Measurements from ENCODE around the gene MAP3K5.

DNA sequence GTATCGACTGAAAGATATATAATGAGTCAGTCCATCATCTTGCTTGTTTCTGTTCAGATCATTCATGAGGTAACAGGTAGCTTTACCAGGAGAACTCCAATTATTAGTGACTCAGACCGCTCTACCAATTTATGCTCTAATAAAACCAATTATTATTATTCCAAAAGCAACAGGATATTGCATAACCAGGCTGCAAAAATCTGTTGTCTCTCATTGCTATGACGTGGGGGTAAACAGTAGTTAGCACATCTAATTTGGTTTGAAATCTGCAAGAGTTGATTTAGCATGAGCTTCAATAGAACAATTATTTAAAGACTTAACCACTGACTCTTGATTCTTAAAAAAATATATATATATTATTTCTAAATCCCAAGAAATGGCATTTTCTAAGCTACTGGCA, 151.1 kb downstream of the MAP3K5 start:
- no peak for TF ChIP-seq POLR2AphosphoS5 (IDR thresholded peaks at IDR 0.05; ENCODE audit: low read depth, low read length)
- TF ChIP-seq SIN3A (IDR thresholded peaks at IDR 0.05; ENCODE audit: borderline replicate concordance, insufficient read depth, low read depth, low read length): no peak
- TF ChIP-seq, protein P1, sequence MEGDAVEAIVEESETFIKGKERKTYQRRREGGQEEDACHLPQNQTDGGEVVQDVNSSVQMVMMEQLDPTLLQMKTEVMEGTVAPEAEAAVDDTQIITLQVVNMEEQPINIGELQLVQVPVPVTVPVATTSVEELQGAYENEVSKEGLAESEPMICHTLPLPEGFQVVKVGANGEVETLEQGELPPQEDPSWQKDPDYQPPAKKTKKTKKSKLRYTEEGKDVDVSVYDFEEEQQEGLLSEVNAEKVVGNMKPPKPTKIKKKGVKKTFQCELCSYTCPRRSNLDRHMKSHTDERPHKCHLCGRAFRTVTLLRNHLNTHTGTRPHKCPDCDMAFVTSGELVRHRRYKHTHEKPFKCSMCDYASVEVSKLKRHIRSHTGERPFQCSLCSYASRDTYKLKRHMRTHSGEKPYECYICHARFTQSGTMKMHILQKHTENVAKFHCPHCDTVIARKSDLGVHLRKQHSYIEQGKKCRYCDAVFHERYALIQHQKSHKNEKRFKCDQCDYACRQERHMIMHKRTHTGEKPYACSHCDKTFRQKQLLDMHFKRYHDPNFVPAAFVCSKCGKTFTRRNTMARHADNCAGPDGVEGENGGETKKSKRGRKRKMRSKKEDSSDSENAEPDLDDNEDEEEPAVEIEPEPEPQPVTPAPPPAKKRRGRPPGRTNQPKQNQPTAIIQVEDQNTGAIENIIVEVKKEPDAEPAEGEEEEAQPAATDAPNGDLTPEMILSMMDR (IDR thresholded peaks at IDR 0.05): no peak
- no peak for TF ChIP-seq TCF7L2 (IDR thresholded peaks at IDR 0.05; ENCODE audit: low read depth, low read length)

Data from Panc1 (cell line).